ENCODE results near the gene NKX1-2.
"Not testable (repeated sequence)": the region's sequence is repeated elsewhere in the genome, so short reads cannot be mapped to it uniquely, and the experiment has no call there.

The NKX1-2 gene

GRCh38 chr10:124436191-124436638, 13.6 kb downstream of the NKX1-2 start:
- Histone ChIP-seq H4K20me1 (no peaks in the 10 kb centered on the region), H3K9ac (no peak overlapping the region), H3K4me2 (peak overlapping the region; percentile 86), H3K27me3 (no peaks in the 10 kb centered on the region), H3K36me3 (no peaks in the 10 kb centered on the region), H3K4me1 (peaks cover 22% of the 10 kb centered on the region), H3K9me3 (no peaks in the 10 kb centered on the region), H3K4me3 (no peak overlapping the region), H3K27ac (no peak overlapping the region)
- TF ChIP-seq Cebpa-rat (IDR thresholded peaks at IDR 0.05): no peak

- not testable (repeated sequence) for H4K20me1 ChIP-seq, H3K36me3 ChIP-seq, H3K9me3 ChIP-seq, H3K27me3 ChIP-seq, H3K9ac ChIP-seq, H3K27ac ChIP-seq, H3K4me3 ChIP-seq
- peak overlapping the region; percentile 86 for H3K4me2 ChIP-seq
- peaks cover 22% of the 10 kb centered on the region for H3K4me1 ChIP-seq
These were observed 14.2 kb downstream of the NKX1-2 start for GRCh38 chr10:124435683-124436082.

GRCh38 chr10:124433461-124433860, 16.4 kb downstream of the NKX1-2 start:
- H3K4me2 ChIP-seq: no peak overlapping the region
- H3K9ac ChIP-seq: no peak overlapping the region
- no peaks in the 10 kb centered on the region for H3K9me3 ChIP-seq
- H4K20me1 ChIP-seq: no peaks in the 10 kb centered on the region
- no peaks in the 10 kb centered on the region for H3K36me3 ChIP-seq
- TF ChIP-seq Cebpa-rat (IDR thresholded peaks at IDR 0.05): no peak
- H3K4me1 ChIP-seq: peaks cover 22% of the 10 kb centered on the region
- H3K27me3 ChIP-seq: no peaks in the 10 kb centered on the region
- no peak overlapping the region for H3K4me3 ChIP-seq
- no peak overlapping the region for H3K27ac ChIP-seq

- Histone ChIP-seq H3K27ac (no peak overlapping the region), H3K4me2 (no peak overlapping the region), H4K20me1 (no peaks in the 10 kb centered on the region), H3K36me3 (no peaks in the 10 kb centered on the region), H3K27me3 (no peaks in the 10 kb centered on the region), H3K4me3 (no peak overlapping the region), H3K4me1 (no peaks in the 10 kb centered on the region), H3K9ac (no peak overlapping the region), H3K9me3 (no peaks in the 10 kb centered on the region)
- no peak for TF ChIP-seq Cebpa-rat (IDR thresholded peaks at IDR 0.05)
These were observed 19.8 kb downstream of the NKX1-2 start for GRCh38 chr10:124430077-124430476.

GRCh38 chr10:124429576-124429975, 20.3 kb downstream of the NKX1-2 start:
- H4K20me1 ChIP-seq: no peaks in the 10 kb centered on the region
- no peaks in the 10 kb centered on the region for H3K27me3 ChIP-seq
- no peak overlapping the region for H3K27ac ChIP-seq
- H3K4me2 ChIP-seq: no peak overlapping the region
- no peaks in the 10 kb centered on the region for H3K4me1 ChIP-seq
- no peak for TF ChIP-seq Cebpa-rat (IDR thresholded peaks at IDR 0.05)
- H3K9me3 ChIP-seq: no peaks in the 10 kb centered on the region
- no peak overlapping the region for H3K4me3 ChIP-seq
- H3K9ac ChIP-seq: no peak overlapping the region
- H3K36me3 ChIP-seq: no peaks in the 10 kb centered on the region

- no peaks in the 10 kb centered on the region for H4K20me1 ChIP-seq
- TF ChIP-seq Cebpa-rat (IDR thresholded peaks at IDR 0.05): no peak
- no peaks in the 10 kb centered on the region for H3K36me3 ChIP-seq
These were observed 21.5 kb downstream of the NKX1-2 start for GRCh38 chr10:124428207-124428777.

GRCh38 chr10:124425227-124425962, 24.4 kb downstream of the NKX1-2 start:
- no peaks in the 10 kb centered on the region for H3K9me3 ChIP-seq
- no peak overlapping the region for H3K9ac ChIP-seq
- no peak for TF ChIP-seq Cebpa-rat (IDR thresholded peaks at IDR 0.05)
- H3K36me3 ChIP-seq: no peaks in the 10 kb centered on the region
- H3K27ac ChIP-seq: no peak overlapping the region
- no peak overlapping the region for H3K4me2 ChIP-seq
- no peak overlapping the region for H3K4me3 ChIP-seq
- no peaks in the 10 kb centered on the region for H3K27me3 ChIP-seq
- H4K20me1 ChIP-seq: no peaks in the 10 kb centered on the region
- H3K4me1 ChIP-seq: no peaks in the 10 kb centered on the region

More at GRCh38 chr10:124428207-124428777, 21.5 kb downstream of the NKX1-2 start:
- Histone ChIP-seq H3K4me3 (no peak overlapping the region), H3K9me3 (no peaks in the 10 kb centered on the region), H3K4me2 (no peak overlapping the region), H3K27ac (no peak overlapping the region), H3K4me1 (no peaks in the 10 kb centered on the region), H3K27me3 (no peaks in the 10 kb centered on the region), H3K9ac (no peak overlapping the region)

GRCh38 chr10:124423813-124424212, 26.0 kb downstream of the NKX1-2 start:
- no peak for TF ChIP-seq Cebpa-rat (IDR thresholded peaks at IDR 0.05)
- no peak overlapping the region for H3K4me2 ChIP-seq
- H3K4me1 ChIP-seq: peaks cover 4% of the 10 kb centered on the region
- H3K4me3 ChIP-seq: no peak overlapping the region
- no peaks in the 10 kb centered on the region for H3K36me3 ChIP-seq
- no peaks in the 10 kb centered on the region for H3K27me3 ChIP-seq
- no peak overlapping the region for H3K27ac ChIP-seq
- no peak overlapping the region for H3K9ac ChIP-seq
- no peaks in the 10 kb centered on the region for H4K20me1 ChIP-seq
- no peaks in the 10 kb centered on the region for H3K9me3 ChIP-seq

- H3K4me1 ChIP-seq: peaks cover 7% of the 10 kb centered on the region
- H3K4me2 ChIP-seq: no peak overlapping the region
- no peaks in the 10 kb centered on the region for H3K36me3 ChIP-seq
- H3K27me3 ChIP-seq: no peaks in the 10 kb centered on the region
- no peak overlapping the region for H3K4me3 ChIP-seq
- no peak overlapping the region for H3K9ac ChIP-seq
- H4K20me1 ChIP-seq: peaks cover 7% of the 10 kb centered on the region; the same call in 1 of the 2 replicates
- H3K9me3 ChIP-seq: no peaks in the 10 kb centered on the region
- no peak overlapping the region for H3K27ac ChIP-seq
- no peak for TF ChIP-seq Cebpa-rat (IDR thresholded peaks at IDR 0.05)
These were observed 27.1 kb downstream of the NKX1-2 start for GRCh38 chr10:124422742-124423141.

GRCh38 chr10:124420254-124420653, 29.6 kb downstream of the NKX1-2 start:
- no peaks in the 10 kb centered on the region for H3K36me3 ChIP-seq
- no peaks in the 10 kb centered on the region for H3K9me3 ChIP-seq
- no peak overlapping the region for H3K4me2 ChIP-seq
- peaks cover 17% of the 10 kb centered on the region for H3K4me1 ChIP-seq
- H4K20me1 ChIP-seq: peaks cover 32% of the 10 kb centered on the region
- no peaks in the 10 kb centered on the region for H3K27me3 ChIP-seq
- no peak overlapping the region for H3K9ac ChIP-seq
- no peak overlapping the region for H3K4me3 ChIP-seq
- H3K27ac ChIP-seq: no peak overlapping the region
- TF ChIP-seq Cebpa-rat (IDR thresholded peaks at IDR 0.05): no peak

Measured in BLaER1 (cell line).